Urothelium cell line (cell line): ENCODE results near the gene PTGFRN.

ENCODE experiments used
- DNase-seq: peaks from one replicate; pipeline ENCODE4 v3.0.0; 2011; ENCODE audit warnings: low spot score, mixed read lengths
- FAIRE-seq: peaks from 2 replicates; lab custom pipeline; 2011; peaks lifted over from hg19 to GRCh38; lab: Jason Lieb, UNC

The PTGFRN gene

GRCh38 chr1:116991918-116992317, 82.2 kb downstream of the PTGFRN start:
- FAIRE-seq, result no peak
- no peak for DNase-seq

- no peak for FAIRE-seq
- no peak for DNase-seq
Observed at GRCh38 chr1:116993286-116993685, 83.6 kb downstream of the PTGFRN start.

- FAIRE-seq (no peak), DNase-seq (no peak)
Observed at GRCh38 chr1:116994411-116994810, 84.7 kb downstream of the PTGFRN start.

GRCh38 chr1:116997066-116997465, 87.3 kb downstream of the PTGFRN start:
- DNase-seq, result peak; percentile 48
- no peak for FAIRE-seq

GRCh38 chr1:116997636-116998035, 87.9 kb downstream of the PTGFRN start:
- FAIRE-seq, result no peak
- peak; percentile 24 for DNase-seq

GRCh38 chr1:116999596-116999995, 89.9 kb downstream of the PTGFRN start:
- DNase-seq, result no peak
- FAIRE-seq, result no peak

GRCh38 chr1:117000142-117000541, 90.4 kb downstream of the PTGFRN start:
- no peak for FAIRE-seq
- DNase-seq, result no peak

GRCh38 chr1:117001254-117001927, 91.7 kb downstream of the PTGFRN start, which contains the start of gene CD101:
Gene CD101, plus strand, starts transcription at chr1:117001760. Its CDS starts 58 bp downstream, at chr1:117001818.
- DNase-seq, result no peak

GRCh38 chr1:117003223-117003875, 93.6 kb downstream of the PTGFRN start:
- FAIRE-seq (no peak), DNase-seq (no peak)

More at GRCh38 chr1:117001254-117001927, 91.7 kb downstream of the PTGFRN start, which contains the start of gene CD101:
- no peak for FAIRE-seq

- DNase-seq, result no peak
- no peak for FAIRE-seq
Observed at GRCh38 chr1:117007719-117008013, 98.0 kb downstream of the PTGFRN start.

GRCh38 chr1:117008656-117009055, 98.9 kb downstream of the PTGFRN start:
- DNase-seq (no peak), FAIRE-seq (no peak)

- FAIRE-seq, result no peak
Observed at GRCh38 chr1:117009132-117009531, 99.4 kb downstream of the PTGFRN start.

GRCh38 chr1:117010310-117010969, 100.7 kb downstream of the PTGFRN start:
- no peak for DNase-seq
- FAIRE-seq, result no peak

More at GRCh38 chr1:117009132-117009531, 99.4 kb downstream of the PTGFRN start:
- no peak for DNase-seq

- FAIRE-seq (no peak), DNase-seq (no peak)
Observed at GRCh38 chr1:117011334-117011733, 101.6 kb downstream of the PTGFRN start.

- DNase-seq (no peak), FAIRE-seq (no peak)
Observed at GRCh38 chr1:117013309-117013858, 103.7 kb downstream of the PTGFRN start.

- FAIRE-seq (no peak), DNase-seq (peak; percentile 25)
Observed at GRCh38 chr1:117014209-117014608, 104.5 kb downstream of the PTGFRN start.

GRCh38 chr1:117015724-117016123, 106.0 kb downstream of the PTGFRN start:
- FAIRE-seq (no peak), DNase-seq (no peak)

- no peak for FAIRE-seq
- no peak for DNase-seq
Observed at GRCh38 chr1:117017062-117017461, 107.3 kb downstream of the PTGFRN start.

- FAIRE-seq (no peak), DNase-seq (no peak)
Observed at GRCh38 chr1:117017648-117018047, 107.9 kb downstream of the PTGFRN start.

- FAIRE-seq (no peak), DNase-seq (no peak)
Observed at GRCh38 chr1:117020526-117021156, 110.9 kb downstream of the PTGFRN start.

- FAIRE-seq, result no peak
Observed at GRCh38 chr1:117022114-117022513, 112.4 kb downstream of the PTGFRN start.

More at GRCh38 chr1:117022114-117022513, 112.4 kb downstream of the PTGFRN start:
- no peak for DNase-seq
